Measurements from ENCODE around the gene PMM2.
"Not testable (repeated sequence)": the region's sequence is repeated elsewhere in the genome, so short reads cannot be mapped to it uniquely, and the experiment has no call there.

The PMM2 gene

GRCh38 chr16:8797364-8798173 is at the start of gene PMM2, which contains the start of gene TMEM186:
Gene PMM2 (plus strand): TSS chr16:8797839. CDS start chr16:8797883, 44 bp downstream.
Gene TMEM186 (minus strand): TSS chr16:8797639. CDS start chr16:8797614, 25 bp downstream.
- in situ Hi-C loops (cut with MboI; ENCODE audit: low sequenced_read_pairs): loop anchor here (25.0 kb wide), 1 partner anchor 235 kb away; no protein-coding TSS in a partner anchor

GRCh38 chr16:8748944-8749343 is 48.7 kb upstream of the PMM2 start:
- in situ Hi-C loops (cut with MboI; ENCODE audit: low sequenced_read_pairs): not testable (repeated sequence)

- in situ Hi-C loops (cut with MboI; ENCODE audit: low sequenced_read_pairs): no loop called here
Measured at GRCh38 chr16:8751481-8752311, 45.9 kb upstream of the PMM2 start.

GRCh38 chr16:8752706-8753105 is 44.9 kb upstream of the PMM2 start:
- in situ Hi-C loops (cut with MboI; ENCODE audit: low sequenced_read_pairs): no loop called here

- in situ Hi-C loops (cut with MboI; ENCODE audit: low sequenced_read_pairs): no loop called here
Measured at GRCh38 chr16:8753416-8754054, 44.1 kb upstream of the PMM2 start.

GRCh38 chr16:8756755-8757154 is 40.9 kb upstream of the PMM2 start:
- in situ Hi-C loops (cut with MboI; ENCODE audit: low sequenced_read_pairs): no loop called here

- in situ Hi-C loops (cut with MboI; ENCODE audit: low sequenced_read_pairs): no loop called here
Measured at GRCh38 chr16:8758022-8758421, 39.6 kb upstream of the PMM2 start.

- in situ Hi-C loops (cut with MboI; ENCODE audit: low sequenced_read_pairs): no loop called here
Measured at GRCh38 chr16:8760021-8760420, 37.6 kb upstream of the PMM2 start.

- in situ Hi-C loops (cut with MboI; ENCODE audit: low sequenced_read_pairs): no loop called here
Measured at GRCh38 chr16:8761078-8761477, 36.6 kb upstream of the PMM2 start.

GRCh38 chr16:8762254-8762653 is 35.4 kb upstream of the PMM2 start:
- in situ Hi-C loops (cut with MboI; ENCODE audit: low sequenced_read_pairs): no loop called here

- in situ Hi-C loops (cut with MboI; ENCODE audit: low sequenced_read_pairs): no loop called here
Measured at GRCh38 chr16:8763083-8763482, 34.6 kb upstream of the PMM2 start.

- in situ Hi-C loops (cut with MboI; ENCODE audit: low sequenced_read_pairs): no loop called here
Measured at GRCh38 chr16:8763899-8764298, 33.7 kb upstream of the PMM2 start.

- in situ Hi-C loops (cut with MboI; ENCODE audit: low sequenced_read_pairs): no loop called here
Measured at GRCh38 chr16:8764525-8765250, 33.0 kb upstream of the PMM2 start.

- in situ Hi-C loops (cut with MboI; ENCODE audit: low sequenced_read_pairs): no loop called here
Measured at GRCh38 chr16:8767176-8767575, 30.5 kb upstream of the PMM2 start.

- in situ Hi-C loops (cut with MboI; ENCODE audit: low sequenced_read_pairs): no loop called here
Measured at GRCh38 chr16:8768283-8768682, 29.4 kb upstream of the PMM2 start.

- in situ Hi-C loops (cut with MboI; ENCODE audit: low sequenced_read_pairs): no loop called here
Measured at GRCh38 chr16:8768692-8769091, 28.9 kb upstream of the PMM2 start.

GRCh38 chr16:8773537-8773936 is 24.1 kb upstream of the PMM2 start:
- in situ Hi-C loops (cut with MboI; ENCODE audit: low sequenced_read_pairs): no loop called here

- in situ Hi-C loops (cut with MboI; ENCODE audit: low sequenced_read_pairs): no loop called here
Measured at GRCh38 chr16:8774208-8774607, 23.4 kb upstream of the PMM2 start.

- in situ Hi-C loops (cut with MboI; ENCODE audit: low sequenced_read_pairs): loop anchor here (25.0 kb wide), 1 partner anchor 213 kb away; no protein-coding TSS in a partner anchor
Measured at GRCh38 chr16:8775359-8775758, 22.3 kb upstream of the PMM2 start.

GRCh38 chr16:8776129-8776584 is 21.5 kb upstream of the PMM2 start:
- in situ Hi-C loops (cut with MboI; ENCODE audit: low sequenced_read_pairs): loop anchor here (25.0 kb wide), 1 partner anchor 214 kb away; no protein-coding TSS in a partner anchor

Measured in HL-60/S4 treated with phorbol 12-myristate 13-acetate at 8.2 ng/mL for 4 days and 3 days (cell line).